ENCODE measurements around the gene HOXB13.

HOXB13 gene

GRCh38 chr17:48748718-48749566 lies 20.4 kb upstream of the HOXB13 start:
- DNase-seq = no peak

- DNase-seq = no peak
Observed at GRCh38 chr17:48747445-48748363, 19.2 kb upstream of the HOXB13 start.

- DNase-seq = no peak
Observed at GRCh38 chr17:48746916-48747444, 18.4 kb upstream of the HOXB13 start.

GRCh38 chr17:48745381-48746275 lies 17.1 kb upstream of the HOXB13 start:
- no peak for DNase-seq

- no peak for DNase-seq
Observed at GRCh38 chr17:48740537-48740936, 12.0 kb upstream of the HOXB13 start.

- DNase-seq = no peak
Observed at GRCh38 chr17:48738803-48739526, 10.4 kb upstream of the HOXB13 start.

- no peak for DNase-seq
Observed at GRCh38 chr17:48738424-48738802, 9.9 kb upstream of the HOXB13 start.

GRCh38 chr17:48737330-48738043 lies 8.9 kb upstream of the HOXB13 start:
- DNase-seq = no peak

- DNase-seq = no peak
Observed at GRCh38 chr17:48735062-48735351, 6.5 kb upstream of the HOXB13 start.

- no peak for DNase-seq
Observed at GRCh38 chr17:48734333-48735061, 5.9 kb upstream of the HOXB13 start.

GRCh38 chr17:48733632-48734328 lies 5.2 kb upstream of the HOXB13 start:
- no peak for DNase-seq

GRCh38 chr17:48732688-48733629 lies 4.4 kb upstream of the HOXB13 start:
- no peak for DNase-seq

GRCh38 chr17:48731355-48731754 lies 2.8 kb upstream of the HOXB13 start:
- DNase-seq = no peak

- DNase-seq = no peak
Observed at GRCh38 chr17:48730240-48730550, 1.6 kb upstream of the HOXB13 start.

GRCh38 chr17:48729335-48730239 lies 1.0 kb upstream of the HOXB13 start:
- DNase-seq = no peak

GRCh38 chr17:48727415-48728175 lies 955 bp downstream of the HOXB13 start:
- no peak for DNase-seq

- DNase-seq = no peak
Observed at GRCh38 chr17:48726916-48727286, 1.6 kb downstream of the HOXB13 start.

All from activated CD4-positive, CD25-positive, alpha-beta regulatory T cell treated with anti-CD3 and anti-CD28 coated beads, Interleukin-2, amount 50 U/mL, for 72 hours (primary cell).